HG03378 (cell line): ENCODE data around the gene MAGI2.

Source experiments
- ATAC-seq: cut with Tn5 transposase; IDR thresholded peaks from one replicate; pipeline ENCODE4 v1.9.1; 2021; ENCODE audit warnings: mild to moderate bottlenecking, moderate library complexity; ENCODE audit not compliant: unreplicated experiment

Gene MAGI2

DNA sequence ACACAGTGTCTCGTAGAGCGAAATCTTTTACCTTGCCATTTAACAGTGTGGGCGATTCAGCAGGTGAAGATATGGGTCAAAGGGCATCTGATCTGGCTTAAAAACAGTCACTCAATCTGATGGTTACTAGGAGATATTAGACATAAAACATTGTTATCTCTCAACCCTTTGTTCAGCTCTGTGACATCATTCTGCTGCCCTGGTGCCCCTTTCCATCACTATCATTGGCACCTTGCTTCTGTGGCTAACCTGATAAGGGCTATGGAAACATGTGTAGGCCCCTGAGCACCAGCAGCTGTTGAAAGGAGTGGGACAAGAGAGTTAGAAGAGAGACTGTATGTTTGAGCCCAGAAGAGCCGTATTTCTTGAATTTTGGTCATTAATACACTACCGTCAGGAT lies 1004.6 kb downstream of the MAGI2 start:
- ATAC-seq, result no peak

DNA sequence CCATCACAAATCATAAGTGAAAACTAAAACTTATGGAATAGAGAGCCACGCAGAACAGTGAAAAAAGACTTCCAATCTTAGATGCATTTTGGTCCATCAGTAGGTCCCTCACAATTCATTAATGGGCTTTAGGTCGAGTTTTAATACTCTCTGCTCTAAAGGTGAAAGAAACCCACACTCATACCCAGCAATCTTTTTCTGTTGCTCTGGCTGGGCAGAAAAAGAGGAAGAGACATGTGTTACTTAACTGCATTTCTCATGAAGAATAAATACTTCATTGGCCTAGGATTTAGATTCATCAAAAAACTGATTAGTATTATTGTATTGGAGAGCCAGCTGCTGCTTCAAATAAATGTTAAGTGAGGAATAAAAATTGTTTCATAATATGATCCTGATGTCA lies 1009.2 kb downstream of the MAGI2 start:
- ATAC-seq, result no peak

DNA sequence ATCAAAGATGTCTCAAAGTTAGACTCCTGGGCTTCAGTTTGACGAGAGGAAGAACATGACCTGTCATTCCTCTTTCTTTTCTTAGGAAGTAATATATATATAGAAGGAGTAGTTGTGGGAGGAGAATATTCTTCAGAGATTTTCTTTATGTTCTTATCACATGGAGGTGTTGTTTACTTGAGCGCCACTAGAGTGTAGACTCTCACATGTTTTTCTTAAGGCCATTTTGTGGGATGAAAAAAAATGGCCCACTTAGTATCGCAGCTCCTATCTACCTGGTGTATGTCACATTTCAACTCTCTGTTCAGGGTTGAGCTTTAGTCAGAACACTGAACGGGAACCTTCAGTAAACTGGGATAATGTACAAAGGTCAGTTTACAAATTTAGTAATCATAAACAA lies 1009.7 kb downstream of the MAGI2 start:
- no peak for ATAC-seq

DNA sequence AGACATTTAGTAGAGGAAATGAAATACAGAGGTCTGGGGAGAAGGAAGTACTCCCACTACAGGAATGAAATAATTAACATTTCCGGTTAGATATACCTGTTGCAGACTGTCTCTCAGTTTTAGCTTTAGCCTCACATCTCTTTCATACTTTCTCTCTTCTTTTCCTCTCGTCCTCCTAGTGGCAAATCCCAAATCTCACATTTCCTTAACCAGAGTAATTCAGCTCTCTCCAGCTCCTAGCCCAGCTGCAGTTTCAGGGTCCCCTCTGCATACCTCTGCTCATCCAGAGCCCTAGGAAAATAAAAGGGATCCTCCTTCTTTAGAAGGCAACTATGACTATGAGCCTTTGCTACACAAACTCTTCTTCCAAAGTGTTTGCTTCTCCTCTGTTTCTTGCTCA lies 1011.7 kb downstream of the MAGI2 start:
- no peak for ATAC-seq

DNA sequence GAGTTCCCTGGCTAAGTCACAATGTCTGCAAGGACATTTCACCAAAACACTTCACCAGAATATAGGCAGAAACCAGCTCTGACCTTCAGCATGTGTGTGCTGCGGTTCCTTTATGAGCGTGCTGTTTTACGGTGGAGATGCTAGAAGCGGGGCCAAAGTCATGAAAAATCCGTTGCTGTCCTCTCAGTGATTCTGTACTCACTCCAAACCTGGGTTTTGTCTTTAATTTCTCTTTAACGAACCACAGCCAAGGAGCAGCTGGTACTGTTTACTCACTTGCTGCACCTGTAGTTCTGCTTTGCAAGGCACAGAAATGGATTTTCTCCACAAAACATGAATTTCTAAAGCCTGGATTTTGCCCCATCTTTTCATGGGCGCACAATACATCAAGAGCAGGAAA lies 1015.0 kb downstream of the MAGI2 start:
- ATAC-seq, result no peak

GRCh38 chr7:78437118-78437517 lies 1016.3 kb downstream of the MAGI2 start:
- ATAC-seq, result no peak

DNA sequence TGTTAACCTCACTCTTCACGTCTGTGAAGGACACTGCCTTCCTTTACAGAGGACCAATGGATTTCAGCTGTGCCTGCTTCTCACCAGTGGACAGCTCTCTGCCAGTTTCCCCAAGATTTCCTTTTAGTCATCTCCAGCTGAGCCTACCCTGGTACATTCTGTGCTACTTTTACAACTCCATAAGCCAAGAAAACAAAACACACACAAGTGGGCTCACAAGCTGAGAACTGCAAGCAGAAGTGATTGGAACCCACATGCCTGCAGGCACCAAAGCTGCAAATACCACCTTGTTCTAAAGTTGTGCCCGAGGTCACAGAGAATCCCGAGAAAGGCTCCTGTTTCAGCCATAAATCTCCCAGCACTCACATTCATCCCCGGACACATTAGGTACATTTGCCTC lies 1018.1 kb downstream of the MAGI2 start:
- no peak for ATAC-seq

- no peak for ATAC-seq
Observed at GRCh38 chr7:78434281-78434680, 1019.2 kb downstream of the MAGI2 start.

- no peak for ATAC-seq
Observed at GRCh38 chr7:78433421-78433820, 1020.0 kb downstream of the MAGI2 start.

DNA sequence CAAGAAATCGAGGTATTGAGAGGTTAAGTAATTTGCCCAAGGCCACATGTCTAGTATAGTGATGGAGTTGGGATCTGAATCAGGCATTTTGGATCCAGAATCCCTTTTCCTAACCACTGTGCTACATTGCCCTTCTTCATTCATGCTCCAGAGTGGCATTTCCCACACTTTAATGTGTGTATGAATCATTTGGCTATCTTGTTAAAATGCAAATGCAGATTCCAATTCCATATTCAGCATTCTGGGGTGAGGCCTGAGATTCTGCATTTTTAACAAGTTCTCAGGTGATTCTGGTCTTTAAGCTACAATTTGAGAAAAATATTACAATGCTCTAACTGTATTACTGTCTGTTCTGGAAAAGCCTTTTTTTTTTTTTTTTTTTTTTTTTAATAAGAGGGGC lies 1023.6 kb downstream of the MAGI2 start:
- no peak for ATAC-seq

DNA sequence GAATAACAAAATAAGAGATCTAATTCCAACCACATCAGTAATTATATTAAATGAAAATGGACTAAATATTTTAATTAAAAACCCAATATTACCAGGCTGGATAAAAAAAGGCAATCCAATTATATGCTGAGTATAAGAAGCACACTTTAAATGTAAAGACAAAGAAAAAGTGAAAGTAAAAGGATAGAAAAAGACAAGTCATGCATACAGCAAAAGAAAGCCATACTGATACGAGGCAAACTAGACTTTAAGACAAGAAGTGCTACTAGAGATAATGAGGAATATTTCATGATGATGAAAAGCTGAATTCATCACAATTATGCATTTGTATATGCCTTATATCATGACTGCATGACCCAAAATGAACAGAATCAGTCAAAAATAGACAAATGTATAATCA lies 1026.3 kb downstream of the MAGI2 start:
- ATAC-seq, result peak; percentile 48

DNA sequence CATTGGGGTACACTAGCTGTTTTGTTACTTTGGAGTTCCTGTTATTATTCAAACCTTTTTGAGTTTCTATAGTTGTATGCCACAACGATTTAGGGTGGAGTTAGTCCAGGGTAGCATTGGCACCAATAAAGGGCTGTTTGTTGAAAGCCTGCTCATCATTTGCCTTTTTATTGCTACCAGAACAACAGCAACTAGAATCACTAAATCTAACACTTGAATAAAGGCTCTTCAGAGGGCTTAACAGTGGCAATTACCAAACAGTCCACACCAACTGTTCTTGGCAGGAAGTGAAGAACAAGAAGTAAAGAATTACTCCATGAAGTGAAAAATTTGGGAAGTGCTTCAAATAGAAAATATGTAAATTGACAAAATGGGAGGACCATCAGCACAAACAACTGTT lies 1033.5 kb downstream of the MAGI2 start:
- no peak for ATAC-seq

- no peak for ATAC-seq
Observed at GRCh38 chr7:78417180-78417853, 1036.2 kb downstream of the MAGI2 start.

DNA sequence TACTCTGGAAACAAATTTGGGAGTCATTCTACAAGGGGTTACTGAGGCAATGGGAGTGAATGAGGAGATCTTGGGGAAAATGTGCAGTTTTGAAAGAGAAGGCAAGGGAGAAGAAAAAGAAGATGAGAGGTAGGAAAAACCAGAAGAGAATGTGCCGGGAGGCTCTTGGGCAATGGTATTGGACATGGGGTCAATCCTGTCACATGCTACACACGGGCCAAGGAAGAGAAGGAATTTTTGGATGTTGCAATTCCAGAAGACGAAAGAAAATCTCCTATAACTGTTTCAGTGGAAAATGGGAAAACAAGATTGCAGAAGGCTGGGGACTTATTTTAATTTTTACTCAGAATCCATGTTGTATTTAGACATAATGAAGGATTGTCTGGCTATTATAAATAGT lies 1039.9 kb downstream of the MAGI2 start:
- ATAC-seq, result no peak

DNA sequence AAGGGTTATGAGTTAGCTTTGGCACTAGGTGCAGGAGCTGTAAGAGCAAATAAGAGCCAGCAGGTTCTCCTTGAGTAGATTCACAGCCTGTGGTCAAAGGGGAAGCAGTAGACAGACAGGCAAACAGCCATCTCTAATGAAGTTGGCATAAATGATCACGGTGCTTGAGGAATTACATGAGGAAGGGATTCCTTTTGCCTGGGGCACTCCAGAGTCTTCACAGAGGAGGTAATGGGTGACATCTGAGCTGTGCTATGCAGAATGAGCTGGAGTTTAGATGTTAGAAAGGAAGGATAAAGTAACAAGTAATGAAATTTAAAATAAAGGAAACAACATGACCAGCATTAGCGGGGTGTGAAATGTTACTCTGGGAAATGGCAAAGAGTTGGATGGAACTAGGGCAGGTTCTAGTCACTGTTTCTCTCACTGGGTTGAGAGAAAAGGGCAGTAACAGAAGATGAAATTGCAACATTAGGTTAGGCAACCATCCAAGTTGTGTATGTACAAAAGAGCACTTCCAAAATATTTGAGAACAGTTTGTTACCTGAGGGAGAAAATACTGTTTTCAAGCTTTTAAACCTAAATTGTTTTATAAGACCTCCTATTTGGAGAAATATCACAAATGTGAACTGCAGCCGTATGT lies 1041.1 kb downstream of the MAGI2 start:
- no peak for ATAC-seq

DNA sequence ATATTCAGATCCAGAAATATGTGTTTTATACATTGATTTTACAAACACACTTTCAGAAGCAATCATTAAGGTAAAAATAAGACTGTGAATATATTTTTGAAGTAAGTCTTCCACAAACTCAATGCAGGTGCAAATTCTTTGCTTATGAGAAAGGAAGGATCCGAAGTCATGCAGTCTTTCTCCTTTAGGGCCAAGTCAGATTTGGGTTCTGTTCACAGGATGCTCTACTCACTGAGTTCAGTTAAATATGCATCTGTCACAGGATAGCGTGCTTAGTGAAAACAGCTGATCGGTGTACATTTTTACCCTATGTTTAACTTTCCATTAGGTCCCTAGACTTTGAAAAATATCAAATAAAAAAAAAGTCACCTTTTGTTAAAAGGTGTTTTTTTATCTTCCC lies 1046.4 kb downstream of the MAGI2 start:
- ATAC-seq, result no peak

DNA sequence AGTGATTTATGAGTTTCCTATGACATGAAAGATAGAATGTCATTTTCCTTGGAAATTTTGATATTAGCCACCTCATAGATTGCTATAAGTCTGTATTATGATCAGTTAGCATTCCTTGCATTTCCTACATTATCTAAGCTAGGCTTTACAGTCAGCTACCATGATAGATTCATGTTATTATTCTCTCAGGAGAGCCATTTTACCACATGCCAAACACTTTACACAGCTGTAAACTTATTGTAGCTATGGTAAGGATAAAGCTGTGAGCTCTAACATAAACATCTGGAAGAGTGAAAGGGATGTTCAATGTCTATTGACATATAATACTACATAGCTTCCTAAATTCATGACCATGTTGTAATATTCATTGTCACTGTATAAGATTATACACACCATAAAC lies 1046.9 kb downstream of the MAGI2 start:
- ATAC-seq, result no peak

DNA sequence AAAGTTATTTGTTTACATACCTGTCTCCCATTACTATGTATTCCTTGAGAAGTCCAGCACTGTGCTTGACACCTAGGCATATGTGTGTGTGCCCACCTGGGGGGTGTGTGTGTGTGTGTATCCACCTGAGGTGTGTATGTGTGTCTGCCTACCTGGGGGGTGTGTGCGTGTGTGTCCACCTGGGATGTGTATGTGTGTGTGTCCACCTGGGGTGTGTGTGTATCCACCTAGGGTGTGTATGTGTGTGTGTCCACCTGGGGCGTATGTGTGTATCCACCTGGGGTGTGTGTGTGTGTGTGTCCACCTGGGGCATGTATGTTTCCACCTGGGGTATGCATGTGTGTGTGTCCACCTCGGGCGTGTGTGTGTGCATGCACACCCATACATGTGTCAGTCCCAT lies 1051.4 kb downstream of the MAGI2 start:
- ATAC-seq, result no peak

DNA sequence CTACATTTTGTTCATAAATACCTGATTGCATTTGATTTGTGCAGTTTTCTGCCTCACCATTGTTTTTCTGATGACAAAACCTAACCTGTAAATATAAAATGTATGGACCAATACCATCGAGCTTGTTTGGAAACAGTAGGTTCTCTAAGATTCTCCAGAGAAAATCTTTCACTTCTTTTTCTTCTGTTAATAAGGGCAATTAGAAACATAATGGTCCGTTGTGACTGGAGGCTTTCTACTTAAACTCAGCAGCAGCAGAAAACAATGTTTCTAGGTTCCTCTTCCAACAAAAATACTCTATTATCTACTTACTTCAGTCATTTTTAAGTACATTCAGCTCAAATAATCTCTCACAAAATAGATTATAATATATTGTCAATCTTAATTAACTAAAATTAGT lies 1053.4 kb downstream of the MAGI2 start:
- no peak for ATAC-seq

DNA sequence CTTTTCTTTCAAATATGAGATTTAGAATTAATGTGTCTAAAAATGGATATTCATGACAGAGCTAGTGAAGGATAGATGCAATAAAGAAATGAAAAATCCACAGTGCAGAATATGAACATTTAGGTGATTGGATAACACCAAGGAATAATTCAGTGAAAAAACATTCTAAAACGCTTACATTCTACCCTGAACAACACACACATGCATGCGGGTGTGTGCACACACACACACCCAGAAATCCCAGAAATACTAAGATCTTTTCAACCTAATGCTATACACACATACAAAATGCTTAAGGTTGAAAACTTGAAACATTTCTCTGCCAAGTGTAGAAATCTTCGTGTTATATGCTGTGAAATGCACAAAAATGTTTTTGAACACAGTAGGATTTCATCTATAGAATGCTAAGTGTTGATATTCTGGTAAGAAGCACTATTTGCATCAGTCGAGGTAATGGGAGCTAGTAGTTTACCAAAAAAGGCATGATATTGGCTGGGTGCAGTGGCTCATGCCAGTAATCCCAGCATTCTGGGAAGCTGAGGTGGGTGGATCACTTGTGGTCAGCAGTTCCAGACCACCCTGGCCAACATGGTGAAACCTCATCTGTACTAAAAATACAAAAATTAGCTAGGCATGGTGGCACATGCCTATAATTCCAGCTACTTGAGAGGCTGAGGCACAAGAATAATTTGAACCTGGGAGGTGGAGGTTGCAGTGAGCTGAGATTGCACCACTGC lies 1054.3 kb downstream of the MAGI2 start:
- ATAC-seq, result no peak

DNA sequence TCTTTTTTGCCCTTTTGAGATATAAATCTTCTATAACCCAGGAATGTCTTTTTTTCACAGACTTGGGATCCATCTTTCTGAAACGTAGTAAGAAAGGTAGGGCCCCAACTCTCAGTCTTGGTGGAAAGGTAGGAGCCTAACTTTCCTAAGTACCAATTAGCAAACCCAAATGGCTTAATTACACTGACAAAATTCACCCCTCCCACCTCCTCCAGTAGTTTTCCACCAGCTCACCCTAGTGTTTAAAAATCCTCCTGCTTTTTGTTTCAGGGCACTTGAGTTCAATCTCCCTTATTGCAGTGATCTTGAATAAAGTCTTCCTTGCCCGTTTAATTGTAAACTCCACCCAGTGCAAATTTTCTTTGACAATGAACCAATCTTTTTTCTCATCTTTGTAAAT lies 1054.9 kb downstream of the MAGI2 start:
- ATAC-seq, result no peak

GRCh38 chr7:78398081-78398480 lies 1055.4 kb downstream of the MAGI2 start:
- no peak for ATAC-seq
